Measurements from ENCODE around the gene CCDC92B.

CCDC92B gene

DNA sequence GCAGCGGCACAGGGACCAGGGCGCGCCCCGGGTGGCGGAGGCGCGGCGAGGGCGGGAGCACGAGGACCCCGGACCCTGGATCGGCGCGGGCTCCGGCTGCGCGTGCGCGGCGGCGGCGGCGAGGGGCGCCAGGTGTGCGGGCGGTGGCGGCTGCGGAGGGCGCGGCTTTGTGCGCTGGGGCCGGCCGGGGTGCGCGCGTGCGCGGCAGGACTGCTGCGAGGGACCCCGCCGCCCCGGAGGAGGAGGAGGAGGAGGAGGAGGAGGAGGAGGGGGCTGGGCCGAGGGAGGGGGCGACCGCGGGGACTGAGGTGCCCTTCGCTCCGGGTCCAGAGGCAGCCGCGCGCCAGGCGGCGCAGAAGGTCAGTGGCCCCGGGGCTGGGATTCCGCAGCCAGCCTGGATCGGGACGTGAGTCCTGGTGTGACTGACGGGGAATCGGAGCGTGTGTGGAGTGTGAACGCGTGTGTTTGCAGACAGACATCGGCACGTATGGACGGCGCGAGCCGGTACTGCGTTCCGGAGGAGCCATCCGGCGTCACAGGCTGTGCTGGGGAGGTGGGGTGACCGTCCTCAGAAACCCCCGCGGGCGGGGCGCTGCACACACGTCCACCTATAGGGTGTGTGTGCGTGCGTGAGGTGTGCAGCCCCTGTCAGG lies 27.3 kb upstream of the CCDC92B start:
- Histone ChIP-seq H3K9ac (ENCODE audit: low read depth, low read length) (no peak overlapping the region), H3K27me3 (ENCODE audit: control insufficient read depth, insufficient read depth, low read length) (peaks cover 56% of the 10 kb centered on the region), H3K4me1 (ENCODE audit: control insufficient read depth, insufficient read depth, low read length) (no peaks in the 10 kb centered on the region), H3K9me3 (replicated peaks; ENCODE audit: low read length) (no peaks in the 10 kb centered on the region), H3K4me3 (ENCODE audit: low read length) (no peak overlapping the region), H3K4me2 (ENCODE audit: low read length) (no peak overlapping the region), H3K36me3 (ENCODE audit: insufficient read depth, low read length) (no peaks in the 10 kb centered on the region)

DNA sequence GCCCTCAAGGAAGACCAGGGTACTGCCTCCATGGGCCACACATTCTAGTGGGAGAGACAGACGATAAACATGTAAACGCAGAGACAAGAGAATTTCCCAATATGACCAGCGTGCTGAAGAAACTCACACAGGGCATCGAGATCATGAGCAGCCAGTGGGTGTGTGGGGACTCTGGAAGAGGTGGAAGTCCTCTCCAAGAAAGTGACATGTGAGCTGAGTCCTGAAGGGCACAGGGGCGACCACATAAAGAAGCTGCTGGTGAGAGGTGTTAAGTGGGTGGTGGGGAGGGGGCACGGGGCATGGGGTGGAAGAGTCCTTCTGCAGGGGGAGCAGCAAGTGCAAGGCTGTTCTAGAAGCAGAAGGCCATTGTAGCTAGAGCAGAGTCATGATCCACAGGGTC lies 25.8 kb upstream of the CCDC92B start:
- Histone ChIP-seq H3K36me3 (ENCODE audit: insufficient read depth, low read length) (no peaks in the 10 kb centered on the region), H3K4me2 (ENCODE audit: low read length) (no peak overlapping the region), H3K4me3 (ENCODE audit: low read length) (no peak overlapping the region), H3K27me3 (ENCODE audit: control insufficient read depth, insufficient read depth, low read length) (peaks cover 53% of the 10 kb centered on the region), H3K9ac (ENCODE audit: low read depth, low read length) (no peak overlapping the region), H3K9me3 (replicated peaks; ENCODE audit: low read length) (no peaks in the 10 kb centered on the region), H3K4me1 (ENCODE audit: control insufficient read depth, insufficient read depth, low read length) (no peaks in the 10 kb centered on the region)

DNA sequence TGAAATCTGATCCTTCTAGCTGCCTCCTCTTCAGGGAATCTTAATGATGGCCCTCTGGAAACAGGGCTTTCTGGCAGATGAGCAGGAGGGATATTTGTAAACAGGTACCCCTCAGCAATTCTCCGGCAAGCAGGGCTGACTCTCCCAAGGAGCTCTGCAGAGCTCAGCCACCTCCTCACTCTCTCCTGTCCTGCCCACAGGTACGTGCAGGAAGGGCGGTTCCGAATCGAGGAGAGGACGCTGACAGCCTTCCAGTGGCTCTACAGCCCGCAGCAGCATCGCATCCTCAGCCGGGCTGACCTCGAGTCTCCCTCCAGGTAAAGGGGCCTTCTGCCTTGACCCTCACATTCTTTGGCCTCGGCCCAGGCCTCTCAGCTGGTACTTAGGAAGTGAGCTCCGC lies 20.7 kb upstream of the CCDC92B start:
- H3K4me1 ChIP-seq (ENCODE audit: control insufficient read depth, insufficient read depth, low read length): no peaks in the 10 kb centered on the region
- H3K27me3 ChIP-seq (ENCODE audit: control insufficient read depth, insufficient read depth, low read length): peaks cover 24% of the 10 kb centered on the region
- no peaks in the 10 kb centered on the region for H3K36me3 ChIP-seq (ENCODE audit: insufficient read depth, low read length)
- no peak overlapping the region for H3K9ac ChIP-seq (ENCODE audit: low read depth, low read length)
- H3K4me3 ChIP-seq (ENCODE audit: low read length): no peak overlapping the region
- H3K9me3 ChIP-seq (replicated peaks; ENCODE audit: low read length): no peaks in the 10 kb centered on the region
- no peak overlapping the region for H3K4me2 ChIP-seq (ENCODE audit: low read length)

DNA sequence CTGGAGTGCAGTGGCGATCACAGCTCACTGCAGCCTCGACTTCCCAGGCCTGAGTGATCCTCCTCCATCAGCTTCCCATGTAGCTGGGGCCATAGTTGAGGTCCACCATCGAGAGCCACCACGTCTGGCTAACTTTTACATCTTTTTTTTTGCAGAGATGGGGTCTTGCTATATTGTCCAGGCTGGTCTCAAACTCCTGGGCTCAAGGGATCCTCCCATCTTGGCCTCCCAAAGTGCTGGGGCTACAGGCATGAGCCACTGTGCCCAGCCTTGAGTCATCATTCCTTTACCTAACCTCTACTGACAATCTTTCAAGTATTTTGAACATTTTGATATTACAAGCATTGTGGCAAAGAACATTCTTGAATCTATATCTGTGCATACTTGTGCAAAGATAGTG lies 9.4 kb upstream of the CCDC92B start:
- no peaks in the 10 kb centered on the region for H3K36me3 ChIP-seq (ENCODE audit: insufficient read depth, low read length)
- no peak overlapping the region for H3K4me2 ChIP-seq (ENCODE audit: low read length)
- no peak overlapping the region for H3K4me3 ChIP-seq (ENCODE audit: low read length)
- H3K9ac ChIP-seq (ENCODE audit: low read depth, low read length): no peak overlapping the region
- peaks cover 30% of the 10 kb centered on the region for H3K27me3 ChIP-seq (ENCODE audit: control insufficient read depth, insufficient read depth, low read length)
- peaks cover 4% of the 10 kb centered on the region for H3K4me1 ChIP-seq (ENCODE audit: control insufficient read depth, insufficient read depth, low read length)
- H3K9me3 ChIP-seq (replicated peaks; ENCODE audit: low read length): no peaks in the 10 kb centered on the region

DNA sequence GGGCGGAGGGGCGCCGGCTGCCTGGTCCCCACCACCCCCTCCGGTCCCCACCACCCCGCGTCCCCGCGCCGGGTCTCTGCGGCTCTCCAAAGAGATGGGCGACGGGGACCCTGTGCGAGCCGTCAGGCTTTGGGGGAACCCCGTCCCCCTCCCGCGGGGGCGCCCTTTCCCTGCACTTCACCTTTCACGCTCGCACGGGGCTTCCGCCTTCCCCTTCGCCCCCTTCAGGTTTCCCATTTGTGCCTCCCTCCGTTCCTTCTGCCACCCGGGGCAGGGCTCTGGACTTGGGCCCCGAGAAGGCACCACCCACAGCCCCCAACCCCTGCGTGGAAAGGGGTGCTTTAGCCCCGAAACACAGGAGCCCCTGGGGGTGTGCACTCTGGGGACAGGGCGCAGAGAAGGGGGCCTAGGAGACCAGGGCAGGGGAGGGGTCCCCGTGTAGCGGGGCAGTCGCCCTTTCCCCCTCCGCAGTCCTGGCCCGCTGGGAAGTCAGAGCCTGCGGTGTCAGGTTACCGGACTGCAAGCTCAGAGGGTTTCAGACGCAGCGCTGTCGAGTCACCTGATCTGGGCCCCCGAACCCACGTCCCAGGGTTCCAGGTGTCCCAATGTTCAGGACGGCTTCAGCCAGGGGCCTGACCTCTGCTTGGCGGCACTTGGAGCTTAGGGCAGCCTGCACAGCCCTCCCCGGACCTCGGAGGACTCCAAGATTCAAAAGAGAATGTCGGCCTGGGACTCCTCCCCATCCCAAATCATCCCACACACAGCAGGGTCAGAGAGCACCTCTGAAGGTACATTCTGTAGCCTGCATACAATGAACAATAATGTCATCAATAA lies 6.7 kb upstream of the CCDC92B start:
- Histone ChIP-seq H3K4me3 (ENCODE audit: low read length) (no peak overlapping the region), H3K4me1 (ENCODE audit: control insufficient read depth, insufficient read depth, low read length) (peaks cover 4% of the 10 kb centered on the region), H3K27me3 (ENCODE audit: control insufficient read depth, insufficient read depth, low read length) (peaks cover 32% of the 10 kb centered on the region), H3K9ac (ENCODE audit: low read depth, low read length) (no peak overlapping the region), H3K36me3 (ENCODE audit: insufficient read depth, low read length) (no peaks in the 10 kb centered on the region), H3K9me3 (replicated peaks; ENCODE audit: low read length) (no peaks in the 10 kb centered on the region), H3K4me2 (ENCODE audit: low read length) (peak overlapping the region; percentile 78)

DNA sequence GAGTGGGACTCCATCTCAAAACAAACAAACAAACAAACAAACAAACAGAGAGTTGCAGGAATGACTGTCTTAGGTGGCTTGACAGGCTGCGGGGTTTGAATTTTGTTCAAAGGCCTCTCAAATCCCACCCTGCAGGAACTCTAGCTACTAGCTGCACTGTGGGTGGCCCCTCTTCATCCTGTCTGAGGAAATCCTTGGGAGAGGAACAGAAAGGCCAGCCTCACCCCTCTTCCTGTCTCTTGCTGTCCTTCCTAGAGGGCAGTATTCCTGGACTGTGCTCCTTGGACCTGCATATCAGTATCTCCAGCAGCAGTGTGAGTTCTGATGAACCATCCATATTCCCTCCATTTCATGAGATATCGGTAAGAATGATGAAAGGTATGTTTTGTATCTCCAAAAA lies 2.0 kb upstream of the CCDC92B start:
- Histone ChIP-seq H3K36me3 (ENCODE audit: insufficient read depth, low read length) (no peaks in the 10 kb centered on the region), H3K27me3 (ENCODE audit: control insufficient read depth, insufficient read depth, low read length) (peaks cover 43% of the 10 kb centered on the region)

DNA sequence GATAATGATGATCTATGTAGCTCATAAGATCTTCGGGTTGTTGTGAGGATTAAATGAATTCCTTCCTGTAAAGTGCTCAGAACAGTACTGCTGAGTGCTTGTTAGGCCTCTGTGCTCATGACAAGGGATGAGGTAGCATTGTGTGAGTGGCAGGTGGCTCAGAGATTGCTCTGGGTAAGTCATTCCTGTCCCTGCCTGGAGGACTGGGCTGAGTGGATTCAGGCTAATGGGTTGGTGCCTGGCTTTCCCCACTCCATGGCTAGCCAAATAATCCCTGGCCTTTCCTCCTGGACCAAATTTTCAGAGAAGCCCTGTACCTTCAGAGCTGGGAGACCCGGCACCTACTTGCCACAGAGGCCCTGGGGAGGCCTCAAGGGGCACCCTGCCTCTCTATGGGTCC lies 1.3 kb upstream of the CCDC92B start:
- no peaks in the 10 kb centered on the region for H3K4me1 ChIP-seq (ENCODE audit: control insufficient read depth, insufficient read depth, low read length)
- no peaks in the 10 kb centered on the region for H3K36me3 ChIP-seq (ENCODE audit: insufficient read depth, low read length)
- H3K9ac ChIP-seq (ENCODE audit: low read depth, low read length): no peak overlapping the region
- H3K9me3 ChIP-seq (replicated peaks; ENCODE audit: low read length): no peaks in the 10 kb centered on the region
- peaks cover 36% of the 10 kb centered on the region for H3K27me3 ChIP-seq (ENCODE audit: control insufficient read depth, insufficient read depth, low read length)
- no peak overlapping the region for H3K4me3 ChIP-seq (ENCODE audit: low read length)
- no peak overlapping the region for H3K4me2 ChIP-seq (ENCODE audit: low read length)

More for the DNA sequence above, 2.0 kb upstream of the CCDC92B start:
- no peak overlapping the region for H3K4me2 ChIP-seq (ENCODE audit: low read length)
- H3K4me1 ChIP-seq (ENCODE audit: control insufficient read depth, insufficient read depth, low read length): peaks cover 4% of the 10 kb centered on the region
- H3K4me3 ChIP-seq (ENCODE audit: low read length): no peak overlapping the region
- no peaks in the 10 kb centered on the region for H3K9me3 ChIP-seq (replicated peaks; ENCODE audit: low read length)
- no peak overlapping the region for H3K9ac ChIP-seq (ENCODE audit: low read depth, low read length)

DNA sequence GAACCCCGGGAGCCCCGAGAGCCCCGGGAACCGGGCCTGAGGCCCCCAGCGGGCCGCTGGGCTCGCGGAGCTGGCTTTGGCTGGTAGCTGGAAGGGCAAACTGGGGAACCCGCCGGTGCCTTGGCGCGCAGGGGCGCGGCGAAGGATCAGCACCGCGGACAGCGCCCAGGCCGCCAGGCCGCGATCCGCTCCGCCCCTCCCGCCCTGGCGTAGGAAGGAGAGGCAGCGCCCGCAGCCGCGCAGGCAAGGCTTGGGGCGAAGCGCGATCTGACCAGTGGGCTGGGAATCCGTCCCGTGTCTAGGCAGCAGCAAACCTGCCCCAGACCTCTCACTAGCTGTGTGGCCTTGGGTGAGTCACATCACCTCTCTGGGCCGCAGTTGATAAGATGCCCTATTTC lies 331 bp upstream of the CCDC92B start:
- no peaks in the 10 kb centered on the region for H3K4me1 ChIP-seq (ENCODE audit: control insufficient read depth, insufficient read depth, low read length)
- peaks cover 44% of the 10 kb centered on the region for H3K27me3 ChIP-seq (ENCODE audit: control insufficient read depth, insufficient read depth, low read length)
- H3K4me3 ChIP-seq (ENCODE audit: low read length): no peak overlapping the region
- no peaks in the 10 kb centered on the region for H3K9me3 ChIP-seq (replicated peaks; ENCODE audit: low read length)
- no peak overlapping the region for H3K9ac ChIP-seq (ENCODE audit: low read depth, low read length)
- peak overlapping the region; percentile 64 for H3K4me2 ChIP-seq (ENCODE audit: low read length)
- H3K36me3 ChIP-seq (ENCODE audit: insufficient read depth, low read length): no peaks in the 10 kb centered on the region

DNA sequence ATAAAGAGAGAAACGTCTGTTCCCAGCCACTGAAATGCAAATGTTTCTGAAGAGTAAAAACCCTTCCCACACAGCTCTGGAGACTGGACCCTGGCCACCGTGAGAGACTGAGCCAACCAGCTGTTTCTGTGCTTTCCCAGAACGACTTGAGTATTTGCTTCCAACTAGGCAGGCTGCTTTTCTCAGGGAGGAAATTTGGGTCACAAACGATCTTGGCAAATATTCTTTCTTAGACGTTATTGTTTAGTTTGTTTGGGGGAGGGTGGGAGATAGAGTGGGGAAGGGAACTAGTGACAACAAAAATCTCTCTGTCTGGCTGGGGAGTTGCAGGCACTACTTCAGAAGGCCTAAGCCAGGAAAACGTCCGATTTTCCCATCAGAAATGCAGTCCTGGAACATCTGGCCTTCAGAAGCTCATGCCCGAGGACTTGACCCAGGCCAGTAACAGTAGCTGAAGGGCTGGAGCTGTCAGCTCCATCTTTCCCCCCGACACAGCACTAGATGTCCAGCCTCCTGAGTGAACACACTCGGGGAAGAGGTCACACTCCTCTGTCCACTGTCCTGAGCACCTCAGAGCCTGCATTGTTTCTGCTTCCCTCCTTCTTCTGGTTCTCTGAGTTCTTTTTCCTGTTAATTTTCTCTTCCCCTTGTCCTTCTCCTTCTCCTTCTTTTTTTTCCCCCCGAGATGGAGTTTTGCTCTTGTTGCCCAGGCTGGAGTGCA lies 4.0 kb downstream of the CCDC92B start:
- H3K27me3 ChIP-seq (ENCODE audit: control insufficient read depth, insufficient read depth, low read length): peaks cover 50% of the 10 kb centered on the region
- no peak overlapping the region for H3K4me2 ChIP-seq (ENCODE audit: low read length)
- H3K4me1 ChIP-seq (ENCODE audit: control insufficient read depth, insufficient read depth, low read length): no peaks in the 10 kb centered on the region
- no peaks in the 10 kb centered on the region for H3K36me3 ChIP-seq (ENCODE audit: insufficient read depth, low read length)
- no peak overlapping the region for H3K4me3 ChIP-seq (ENCODE audit: low read length)
- no peak overlapping the region for H3K9ac ChIP-seq (ENCODE audit: low read depth, low read length)
- no peaks in the 10 kb centered on the region for H3K9me3 ChIP-seq (replicated peaks; ENCODE audit: low read length)

DNA sequence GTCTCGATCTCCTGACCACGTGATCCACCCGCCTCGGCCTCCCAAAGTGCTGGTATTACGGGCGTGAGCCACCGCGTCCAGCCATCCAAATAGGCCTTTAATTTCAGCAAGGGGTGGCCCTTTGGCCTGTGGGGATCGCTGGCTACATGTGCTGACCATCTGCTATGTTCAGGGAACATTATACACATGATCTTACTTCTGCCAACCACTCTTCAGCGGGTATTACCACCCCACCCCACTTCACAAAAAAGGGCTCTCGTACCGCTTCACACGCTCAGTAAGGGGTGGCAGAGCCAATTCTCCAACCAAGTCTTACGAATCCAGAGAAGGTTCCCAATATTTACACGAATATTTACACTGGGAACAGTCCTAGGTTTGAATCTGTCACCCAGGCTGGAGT lies 11.8 kb downstream of the CCDC92B start:
- peaks cover 7% of the 10 kb centered on the region for H3K27me3 ChIP-seq (ENCODE audit: control insufficient read depth, insufficient read depth, low read length)
- H3K4me3 ChIP-seq (ENCODE audit: low read length): no peak overlapping the region
- no peaks in the 10 kb centered on the region for H3K36me3 ChIP-seq (ENCODE audit: insufficient read depth, low read length)
- no peak overlapping the region for H3K4me2 ChIP-seq (ENCODE audit: low read length)
- H3K9ac ChIP-seq (ENCODE audit: low read depth, low read length): no peak overlapping the region
- H3K4me1 ChIP-seq (ENCODE audit: control insufficient read depth, insufficient read depth, low read length): no peaks in the 10 kb centered on the region
- no peaks in the 10 kb centered on the region for H3K9me3 ChIP-seq (replicated peaks; ENCODE audit: low read length)

DNA sequence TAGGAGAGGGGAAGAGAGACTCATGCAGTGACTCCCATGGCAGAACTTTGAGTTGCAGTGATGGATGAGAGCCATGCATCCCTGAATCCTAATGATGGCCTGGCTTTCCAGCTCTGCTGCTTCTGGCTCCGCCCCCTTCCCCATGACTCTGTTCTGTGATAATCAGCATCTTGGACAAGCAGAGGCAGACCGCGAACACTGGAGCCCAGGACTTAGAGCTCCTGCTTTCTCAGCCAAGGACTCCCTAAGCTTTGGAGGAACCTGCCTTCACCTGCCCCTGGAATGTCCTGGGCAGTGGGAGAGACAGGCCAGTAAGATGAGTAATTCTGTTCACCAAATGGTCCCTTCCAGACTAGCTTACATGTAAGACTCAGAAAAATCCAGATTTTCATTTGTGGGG lies 12.5 kb downstream of the CCDC92B start:
- H3K9me3 ChIP-seq (replicated peaks; ENCODE audit: low read length): no peaks in the 10 kb centered on the region
- H3K4me3 ChIP-seq (ENCODE audit: low read length): no peak overlapping the region
- no peak overlapping the region for H3K4me2 ChIP-seq (ENCODE audit: low read length)
- H3K9ac ChIP-seq (ENCODE audit: low read depth, low read length): no peak overlapping the region
- H3K36me3 ChIP-seq (ENCODE audit: insufficient read depth, low read length): no peaks in the 10 kb centered on the region
- no peaks in the 10 kb centered on the region for H3K4me1 ChIP-seq (ENCODE audit: control insufficient read depth, insufficient read depth, low read length)
- peaks cover 1% of the 10 kb centered on the region for H3K27me3 ChIP-seq (ENCODE audit: control insufficient read depth, insufficient read depth, low read length)
